GM21526 (cell line): ENCODE measurements around the gene PER1.

ENCODE experiments used
- ATAC-seq: cut with Tn5 transposase; IDR thresholded peaks from one replicate; pipeline ENCODE4 v1.9.1; 2021; ENCODE audit warnings: moderate library complexity; ENCODE audit not compliant: unreplicated experiment, low FRiP score

PER1 gene, protein sequence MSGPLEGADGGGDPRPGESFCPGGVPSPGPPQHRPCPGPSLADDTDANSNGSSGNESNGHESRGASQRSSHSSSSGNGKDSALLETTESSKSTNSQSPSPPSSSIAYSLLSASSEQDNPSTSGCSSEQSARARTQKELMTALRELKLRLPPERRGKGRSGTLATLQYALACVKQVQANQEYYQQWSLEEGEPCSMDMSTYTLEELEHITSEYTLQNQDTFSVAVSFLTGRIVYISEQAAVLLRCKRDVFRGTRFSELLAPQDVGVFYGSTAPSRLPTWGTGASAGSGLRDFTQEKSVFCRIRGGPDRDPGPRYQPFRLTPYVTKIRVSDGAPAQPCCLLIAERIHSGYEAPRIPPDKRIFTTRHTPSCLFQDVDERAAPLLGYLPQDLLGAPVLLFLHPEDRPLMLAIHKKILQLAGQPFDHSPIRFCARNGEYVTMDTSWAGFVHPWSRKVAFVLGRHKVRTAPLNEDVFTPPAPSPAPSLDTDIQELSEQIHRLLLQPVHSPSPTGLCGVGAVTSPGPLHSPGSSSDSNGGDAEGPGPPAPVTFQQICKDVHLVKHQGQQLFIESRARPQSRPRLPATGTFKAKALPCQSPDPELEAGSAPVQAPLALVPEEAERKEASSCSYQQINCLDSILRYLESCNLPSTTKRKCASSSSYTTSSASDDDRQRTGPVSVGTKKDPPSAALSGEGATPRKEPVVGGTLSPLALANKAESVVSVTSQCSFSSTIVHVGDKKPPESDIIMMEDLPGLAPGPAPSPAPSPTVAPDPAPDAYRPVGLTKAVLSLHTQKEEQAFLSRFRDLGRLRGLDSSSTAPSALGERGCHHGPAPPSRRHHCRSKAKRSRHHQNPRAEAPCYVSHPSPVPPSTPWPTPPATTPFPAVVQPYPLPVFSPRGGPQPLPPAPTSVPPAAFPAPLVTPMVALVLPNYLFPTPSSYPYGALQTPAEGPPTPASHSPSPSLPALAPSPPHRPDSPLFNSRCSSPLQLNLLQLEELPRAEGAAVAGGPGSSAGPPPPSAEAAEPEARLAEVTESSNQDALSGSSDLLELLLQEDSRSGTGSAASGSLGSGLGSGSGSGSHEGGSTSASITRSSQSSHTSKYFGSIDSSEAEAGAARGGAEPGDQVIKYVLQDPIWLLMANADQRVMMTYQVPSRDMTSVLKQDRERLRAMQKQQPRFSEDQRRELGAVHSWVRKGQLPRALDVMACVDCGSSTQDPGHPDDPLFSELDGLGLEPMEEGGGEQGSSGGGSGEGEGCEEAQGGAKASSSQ (N-terminal part only)

GRCh38 chr17:8152112-8152775 lies at the start of gene PER1:
PER1 (minus strand) TSS chr17:8152404; CDS start chr17:8150706, 1,698 bp downstream.
- ATAC-seq, result no peak

DNA sequence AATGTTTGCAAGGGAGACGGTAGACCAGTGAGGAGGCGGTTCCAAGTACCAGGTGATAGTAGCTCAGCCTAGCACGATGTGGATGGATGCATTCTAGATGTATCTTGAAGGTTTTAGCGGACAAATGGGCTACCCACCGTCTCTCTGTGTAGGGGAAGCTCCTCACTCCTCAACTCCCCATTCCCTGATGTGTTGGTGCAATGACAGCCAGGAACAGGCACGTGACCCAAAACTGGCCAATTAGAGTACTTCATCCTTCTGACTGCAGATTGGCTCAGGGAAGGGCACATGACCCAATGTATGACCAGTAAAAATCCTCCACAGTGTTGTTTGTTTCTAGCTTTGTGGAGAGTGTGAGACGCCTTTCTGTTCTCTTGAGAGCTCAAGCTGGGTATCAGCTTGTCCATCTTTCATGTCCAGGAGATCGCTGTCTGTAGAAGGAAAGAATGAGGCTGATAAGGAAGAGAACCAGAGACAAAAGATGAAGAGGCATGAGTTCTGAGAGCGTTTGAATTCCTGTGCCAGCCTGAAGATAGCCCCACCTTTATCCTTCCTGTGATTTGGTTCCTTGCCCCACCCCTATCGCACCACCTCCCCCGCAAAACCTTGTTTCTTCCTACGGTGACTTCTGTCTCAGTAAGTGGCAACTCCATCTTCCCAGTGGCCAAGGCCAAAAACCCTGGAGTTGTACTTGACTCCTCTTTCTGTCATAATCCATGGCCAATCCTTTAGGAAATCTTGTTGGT lies 40.0 kb upstream of the PER1 start:
- ATAC-seq, result peak; percentile 21

DNA sequence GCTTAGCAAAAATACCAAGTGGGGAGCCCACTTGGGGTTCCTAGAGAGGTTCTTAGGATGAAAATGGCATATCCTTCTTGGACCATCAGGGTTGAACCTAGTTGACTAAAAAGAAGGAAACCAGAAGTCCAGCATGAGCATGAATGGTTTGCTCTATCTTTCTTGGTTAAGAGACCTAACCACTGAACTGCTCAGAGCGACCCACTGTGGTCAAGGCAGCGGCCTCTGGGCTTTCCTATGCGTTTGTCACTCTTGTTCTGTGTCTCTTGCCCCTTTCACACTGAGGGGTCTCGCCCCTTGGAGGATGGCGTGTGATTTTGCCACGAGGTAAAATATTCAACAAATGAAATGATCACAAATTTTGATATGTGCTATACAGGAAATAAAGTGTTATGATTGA lies 38.3 kb upstream of the PER1 start:
- ATAC-seq, result no peak

GRCh38 chr17:8189711-8190477 lies 37.7 kb upstream of the PER1 start, which contains the start of gene BORCS6:
BORCS6 (minus strand) TSS chr17:8190180; CDS start chr17:8190140, 40 bp downstream.
- peak; percentile 32 for ATAC-seq

GRCh38 chr17:8189041-8189710 lies 37.0 kb upstream of the PER1 start:
- ATAC-seq, result no peak

DNA sequence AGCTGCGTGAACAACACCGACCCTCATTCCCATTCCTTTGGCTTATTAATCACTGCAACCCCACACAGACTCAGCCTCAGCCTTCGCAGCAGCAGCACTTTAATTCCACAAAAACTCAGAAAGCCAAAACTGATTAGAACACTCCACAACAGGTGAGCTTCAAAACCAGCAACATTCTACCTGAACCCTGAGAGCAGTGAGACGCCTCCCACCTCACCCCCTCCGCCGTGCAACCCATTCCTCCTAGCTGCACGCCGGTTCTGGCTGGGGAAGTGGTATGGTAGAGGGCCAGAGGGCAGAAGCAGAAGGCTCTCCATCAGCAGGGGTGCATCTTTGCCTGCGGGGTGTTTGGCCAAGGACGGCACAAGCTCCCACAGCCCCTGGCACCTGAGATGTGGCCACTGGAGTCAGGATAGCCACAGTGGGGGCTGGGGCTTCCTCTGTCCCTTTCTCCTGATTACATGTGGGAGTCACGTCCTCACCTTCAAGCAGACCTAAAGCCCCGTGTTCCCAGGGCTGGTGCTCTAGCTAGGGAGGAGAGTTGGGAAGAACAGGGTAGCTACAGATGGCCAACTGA lies 36.1 kb upstream of the PER1 start:
- no peak for ATAC-seq

DNA sequence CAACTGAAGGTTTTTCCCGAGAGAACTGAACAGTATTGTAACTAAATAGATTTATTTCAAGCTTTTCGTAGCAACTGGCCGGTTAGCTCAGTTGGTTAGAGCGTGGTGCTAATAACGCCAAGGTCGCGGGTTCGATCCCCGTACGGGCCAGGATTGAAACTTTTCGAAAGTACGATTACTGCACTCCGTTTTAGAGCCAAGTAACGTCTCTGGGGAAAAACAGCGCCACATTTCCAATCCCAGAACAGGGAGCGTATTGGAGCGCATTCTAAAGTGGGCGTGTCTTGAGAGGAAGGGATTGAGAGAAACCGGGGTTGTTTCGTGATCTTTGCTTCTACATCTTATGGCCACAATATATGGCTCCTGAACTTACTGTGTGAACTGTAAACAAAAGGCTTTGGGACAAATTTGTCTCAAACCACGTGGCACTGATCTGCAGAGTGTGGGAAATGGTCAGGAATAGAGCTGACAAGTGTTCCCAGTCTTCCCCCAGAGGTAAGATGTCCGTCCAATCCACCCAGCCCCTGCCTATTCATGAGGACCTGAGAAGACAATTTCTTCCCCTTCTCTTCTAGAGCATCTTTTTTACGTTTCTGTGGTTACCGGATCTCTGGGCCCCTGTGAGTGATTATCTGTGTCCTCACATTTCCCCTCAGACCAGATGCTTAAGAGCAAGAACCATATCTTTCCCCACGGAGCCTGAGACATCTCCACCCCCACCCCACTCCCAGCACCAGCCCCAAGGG lies 35.5 kb upstream of the PER1 start:
- ATAC-seq, result no peak

DNA sequence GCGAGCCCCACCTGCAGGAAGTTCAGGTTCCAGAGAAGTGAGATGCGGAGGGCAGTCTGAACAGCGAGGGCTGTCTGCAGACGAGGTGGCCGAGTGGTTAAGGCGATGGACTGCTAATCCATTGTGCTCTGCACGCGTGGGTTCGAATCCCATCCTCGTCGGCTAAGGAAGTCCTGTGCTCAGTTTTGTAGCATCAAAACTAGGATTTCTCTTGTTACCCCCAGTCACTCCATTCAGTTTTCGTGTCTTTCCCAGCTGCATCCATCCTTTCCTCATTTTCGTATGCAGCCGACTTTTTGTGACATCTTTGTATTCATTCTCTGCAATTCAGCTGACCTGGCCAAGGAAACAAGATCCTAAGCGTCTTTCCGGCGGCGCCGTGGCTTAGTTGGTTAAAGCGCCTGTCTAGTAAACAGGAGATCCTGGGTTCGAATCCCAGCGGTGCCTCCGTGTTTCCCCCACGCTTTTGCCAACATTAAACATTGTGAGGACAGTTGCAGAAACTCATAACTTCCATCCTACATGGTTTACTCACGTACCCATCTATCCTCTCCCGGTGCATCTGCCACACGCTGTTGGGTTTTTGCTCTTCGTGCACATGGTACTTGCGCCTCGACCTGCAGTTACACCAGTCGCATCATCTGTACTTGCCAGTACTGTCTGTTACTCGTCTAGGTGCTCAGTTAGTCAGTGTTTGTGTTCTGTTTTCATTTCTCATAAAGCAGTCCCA lies 34.7 kb upstream of the PER1 start:
- no peak for ATAC-seq

DNA sequence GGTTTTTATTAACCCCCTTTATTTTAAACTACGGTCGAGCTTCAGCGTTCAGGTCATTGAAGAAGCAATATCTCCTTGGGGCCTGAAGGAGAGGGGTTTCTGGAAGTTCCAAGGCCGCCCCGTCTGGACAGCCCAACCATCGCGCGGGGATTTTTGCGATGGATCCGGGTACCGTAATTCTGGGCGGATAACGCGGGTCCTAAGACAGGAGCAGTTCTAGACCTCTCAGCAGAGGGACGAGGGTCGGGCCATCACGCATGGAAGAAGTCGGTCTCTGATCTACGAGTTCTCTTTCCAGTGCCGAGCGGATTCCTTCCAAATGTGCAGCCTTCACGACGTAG lies 34.2 kb upstream of the PER1 start:
- ATAC-seq, result no peak

DNA sequence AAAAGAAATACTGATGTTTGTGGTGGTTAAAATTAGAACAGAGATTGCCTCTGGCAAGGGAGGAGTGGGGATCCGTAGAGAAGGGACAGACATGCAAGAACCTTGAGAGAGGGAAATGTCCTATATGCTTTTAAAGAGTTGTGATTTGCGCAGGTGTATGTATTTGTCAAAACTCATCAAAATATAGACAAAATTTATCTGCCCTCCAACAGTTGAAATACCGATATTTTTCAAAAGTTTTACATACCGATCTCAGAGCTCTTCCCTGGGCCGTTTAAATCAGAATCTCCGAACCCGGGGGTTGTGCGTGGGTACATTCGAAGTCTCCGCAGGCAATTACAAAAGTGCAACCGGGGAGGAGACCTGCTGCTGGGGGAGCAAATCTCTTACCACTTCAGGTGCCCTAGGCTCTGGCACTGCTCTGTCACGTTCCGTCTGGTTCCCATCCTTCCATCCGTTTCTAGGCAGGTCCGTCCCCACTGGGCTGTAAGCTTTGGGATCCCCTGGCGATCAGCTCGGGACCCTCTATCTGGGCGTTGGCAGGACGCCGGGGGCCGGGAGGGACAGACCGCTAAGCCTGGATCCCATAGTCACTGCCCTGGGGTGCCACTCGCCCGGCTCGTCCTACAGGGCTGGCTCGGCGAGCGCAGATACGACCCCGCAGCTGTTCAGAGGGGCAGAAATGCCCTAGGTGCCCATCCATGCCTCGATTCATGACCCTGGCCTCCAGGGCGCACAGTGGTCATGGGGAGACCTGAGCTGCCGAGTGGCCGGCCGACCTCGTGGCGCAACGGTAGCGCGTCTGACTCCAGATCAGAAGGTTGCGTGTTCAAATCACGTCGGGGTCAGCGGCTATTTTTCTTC lies 33.6 kb upstream of the PER1 start:
- no peak for ATAC-seq

DNA sequence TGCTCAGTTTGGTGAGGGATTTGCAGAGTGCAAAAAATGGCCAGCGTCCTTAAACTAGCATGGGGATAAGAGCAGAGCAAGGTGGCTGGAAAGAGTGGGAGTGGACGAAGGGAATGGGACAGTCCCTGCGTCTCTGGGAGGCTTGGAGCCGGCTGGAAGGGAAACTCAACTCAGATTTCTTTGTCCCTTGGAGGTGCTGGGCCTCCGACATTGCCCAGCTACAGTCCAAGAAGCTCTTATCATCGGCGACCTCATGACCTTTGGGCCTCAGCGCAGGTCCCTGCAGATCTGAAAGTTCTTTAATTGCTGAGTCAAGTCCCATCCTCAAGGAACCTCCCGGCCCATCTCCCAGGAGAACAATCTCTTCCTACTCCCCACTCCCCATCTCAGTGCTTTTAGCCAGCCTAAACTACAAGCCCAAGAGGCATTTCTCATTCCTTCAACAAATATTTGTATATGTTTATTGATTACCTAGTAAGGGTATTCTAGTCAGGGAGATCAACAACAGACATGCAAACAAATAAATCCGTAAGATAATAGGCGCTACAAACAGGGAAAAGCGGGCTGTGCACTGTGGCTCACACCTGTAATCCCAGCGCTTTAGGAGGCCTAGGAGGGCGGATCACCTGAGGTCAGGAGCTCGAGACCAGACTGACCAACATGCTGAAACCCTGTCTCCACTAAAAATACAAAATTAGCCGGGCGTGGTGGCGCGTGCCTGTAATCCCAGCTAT lies 25.0 kb upstream of the PER1 start:
- no peak for ATAC-seq

GRCh38 chr17:8176197-8176940 lies 24.2 kb upstream of the PER1 start, which contains the start of gene TMEM107:
TMEM107 (minus strand) TSS chr17:8176380; CDS start chr17:8176286, 94 bp downstream.
- ATAC-seq, result no peak

- no peak for ATAC-seq
These were observed 23.6 kb upstream of the PER1 start for GRCh38 chr17:8175795-8176196.

- no peak for ATAC-seq
These were observed 21.7 kb upstream of the PER1 start for GRCh38 chr17:8173871-8174322.
